ENCODE measurements around the gene FHIT. TPM values are rescaled to one million over a fixed set of nuclear protein-coding genes. Genes with fewer than 3 reads are reported as not detected.

FHIT gene
- total RNA-seq, 2 donors from 2014 or later = 6.8 to 12.3 TPM

- H3K9ac ChIP-seq (ENCODE audit: extremely low read depth, low read length, poor library complexity, severe bottlenecking) = no peak overlapping the region
- H3K27me3 Mint-ChIP-seq (ENCODE audit: insufficient read depth) = no peaks in the 10 kb centered on the region
- peaks cover 10% of the 10 kb centered on the region for H3K4me1 ChIP-seq (ENCODE audit: control insufficient read depth, insufficient read depth, low read length)
- WGBS, 2 experiments (ENCODE audit: insufficient coverage in 1 of 2, insufficient read length in 1 of 2) = 100% methylated on average over 2 of the region's 2 CpGs; no CpG with 5 or more reads in 1 of the 2 experiments
- TF ChIP-seq CTCF (conservative IDR thresholded peaks at IDR 0.05) = no peak
- peaks cover 11% of the 10 kb centered on the region for H3K9me3 Mint-ChIP-seq
- no peaks in the 10 kb centered on the region for H3K9me3 ChIP-seq (ENCODE audit: control insufficient read depth, low read length)
- no peak overlapping the region for H3K4me3 Mint-ChIP-seq
- H3K27ac Mint-ChIP-seq = no peak overlapping the region
- H3K4me3 ChIP-seq (ENCODE audit: low read length) = no peak overlapping the region
- H3K27me3 ChIP-seq (ENCODE audit: control insufficient read depth, insufficient read depth, low read length, poor library complexity, severe bottlenecking) = no peaks in the 10 kb centered on the region
- H3K36me3 Mint-ChIP-seq (ENCODE audit: low read depth) = peaks cover 3% of the 10 kb centered on the region
- peaks cover 28% of the 10 kb centered on the region for H3K4me1 Mint-ChIP-seq
- no peak overlapping the region for H3K27ac ChIP-seq (ENCODE audit: low read depth, low read length)
- no peaks in the 10 kb centered on the region for H3K36me3 ChIP-seq (ENCODE audit: control insufficient read depth, insufficient read depth, low read length)
- no peak for DNase-seq
Measured at GRCh38 chr3:60552581-60552980, 698.7 kb downstream of the FHIT start.

GRCh38 chr3:60551455-60552209 lies 699.6 kb downstream of the FHIT start:
- no peak overlapping the region for H3K4me3 ChIP-seq (ENCODE audit: low read length)
- no peak overlapping the region for H3K9ac ChIP-seq (ENCODE audit: extremely low read depth, low read length, poor library complexity, severe bottlenecking)
- no peak overlapping the region for H3K4me3 Mint-ChIP-seq
- DNase-seq = no peak
- peaks cover 10% of the 10 kb centered on the region for H3K4me1 ChIP-seq (ENCODE audit: control insufficient read depth, insufficient read depth, low read length)
- no peaks in the 10 kb centered on the region for H3K36me3 ChIP-seq (ENCODE audit: control insufficient read depth, insufficient read depth, low read length)
- H3K27ac ChIP-seq (ENCODE audit: low read depth, low read length) = no peak overlapping the region
- H3K27me3 Mint-ChIP-seq (ENCODE audit: insufficient read depth) = no peaks in the 10 kb centered on the region
- peaks cover 33% of the 10 kb centered on the region for H3K4me1 Mint-ChIP-seq
- H3K36me3 Mint-ChIP-seq (ENCODE audit: low read depth) = peaks cover 3% of the 10 kb centered on the region
- H3K9me3 Mint-ChIP-seq = peaks cover 11% of the 10 kb centered on the region
- no peak for TF ChIP-seq CTCF (conservative IDR thresholded peaks at IDR 0.05)
- no peaks in the 10 kb centered on the region for H3K27me3 ChIP-seq (ENCODE audit: control insufficient read depth, insufficient read depth, low read length, poor library complexity, severe bottlenecking)
- WGBS, 2 experiments (ENCODE audit: insufficient coverage in 1 of 2, insufficient read length in 1 of 2) = 98 to 100% methylated on average over 2 of the region's 5 CpGs
- H3K9me3 ChIP-seq (ENCODE audit: control insufficient read depth, low read length) = no peaks in the 10 kb centered on the region
- H3K27ac Mint-ChIP-seq = no peak overlapping the region

GRCh38 chr3:60549863-60550262 lies 701.4 kb downstream of the FHIT start:
- no peaks in the 10 kb centered on the region for H3K4me1 ChIP-seq (ENCODE audit: control insufficient read depth, insufficient read depth, low read length)
- 80% methylated on average over 2 of the region's 2 CpGs; no CpG with 5 or more reads in 1 of the 2 experiments for WGBS, 2 experiments (ENCODE audit: insufficient coverage in 1 of 2, insufficient read length in 1 of 2)
- Mint-ChIP-seq H3K4me1 (peaks cover 25% of the 10 kb centered on the region), H3K27me3 (ENCODE audit: insufficient read depth) (no peaks in the 10 kb centered on the region), H3K9me3 (peaks cover 11% of the 10 kb centered on the region), H3K27ac (no peak overlapping the region), H3K36me3 (ENCODE audit: low read depth) (peaks cover 3% of the 10 kb centered on the region), H3K4me3 (no peak overlapping the region)
- no peak for DNase-seq
- no peaks in the 10 kb centered on the region for H3K9me3 ChIP-seq (ENCODE audit: control insufficient read depth, low read length)
- TF ChIP-seq CTCF (conservative IDR thresholded peaks at IDR 0.05) = no peak
- no peak overlapping the region for H3K9ac ChIP-seq (ENCODE audit: extremely low read depth, low read length, poor library complexity, severe bottlenecking)
- no peak overlapping the region for H3K4me3 ChIP-seq (ENCODE audit: low read length)
- no peaks in the 10 kb centered on the region for H3K27me3 ChIP-seq (ENCODE audit: control insufficient read depth, insufficient read depth, low read length, poor library complexity, severe bottlenecking)
- H3K27ac ChIP-seq (ENCODE audit: low read depth, low read length) = no peak overlapping the region
- no peaks in the 10 kb centered on the region for H3K36me3 ChIP-seq (ENCODE audit: control insufficient read depth, insufficient read depth, low read length)
